Liver (tissue), 9 donors: Measurements from ENCODE around the gene MAN2A2. TPM values are rescaled to one million over a fixed set of nuclear protein-coding genes. Genes with fewer than 3 reads are reported as not detected.

Experiments
- DNase-seq: peaks from one replicate; pipeline ENCODE4 v3.0.0-alpha.2; 2017; ENCODE audit warnings: low spot score
- H3K27ac ChIP-seq, 2 donors: one replicate each; pipeline ENCODE4 v1.7.0; 2013; ENCODE audit warnings: inconsistent platforms in 2 of 2, low read length in 2 of 2, control low read depth in 1 of 2, low read depth in 1 of 2, mild to moderate bottlenecking in 1 of 2
- H3K27me3 ChIP-seq, 4 donors: one replicate each; pipeline versions ENCODE4 v1.6.1 to v1.7.0; 2013; ENCODE audit warnings: low read length in 3 of 4, inconsistent platforms in 1 of 4, mild to moderate bottlenecking in 1 of 4, moderate library complexity in 1 of 4; ENCODE audit not compliant: control insufficient read depth in 4 of 4, insufficient read depth in 4 of 4
- H3K36me3 ChIP-seq, 4 donors: one replicate each; pipeline versions ENCODE4 v1.6.1 to v1.7.0; 2013; ENCODE audit warnings: low read length in 3 of 4, mild to moderate bottlenecking in 3 of 4, low read depth in 1 of 4, moderate library complexity in 1 of 4; ENCODE audit not compliant: control insufficient read depth in 4 of 4, insufficient read depth in 3 of 4
- H3K4me1 ChIP-seq, 4 donors: one replicate each; pipeline versions ENCODE4 v1.6.1 to v1.7.0; 2013; ENCODE audit warnings: low read length in 3 of 4, mild to moderate bottlenecking in 3 of 4, moderate library complexity in 1 of 4; ENCODE audit not compliant: control insufficient read depth in 4 of 4, insufficient read depth in 4 of 4
- H3K4me3 ChIP-seq, 3 donors: one replicate each; pipeline versions ENCODE4 v1.6.1 to v1.7.0; 2013; ENCODE audit warnings: low read length in 3 of 3, control low read depth in 1 of 3, low read depth in 1 of 3, mild to moderate bottlenecking in 1 of 3
- H3K9ac ChIP-seq, 2 donors: one replicate each; pipeline ENCODE4 v1.7.0; 2013; ENCODE audit warnings: low read length in 2 of 2, mild to moderate bottlenecking in 2 of 2, moderate library complexity in 2 of 2, control low read depth in 1 of 2, low read depth in 1 of 2
- H3K9me3 ChIP-seq, 4 donors: one replicate each; pipeline versions ENCODE4 v1.6.1 to v1.7.0; 2013; ENCODE audit warnings: low read length in 3 of 4; ENCODE audit not compliant: control insufficient read depth in 4 of 4
- EGR1 ChIP-seq, 2 donors: IDR thresholded peaks; 2 replicates each; pipeline ENCODE4 v1.6.1; 2016 to 2018; ENCODE audit warnings: antibody characterized with exemption in 2 of 2, low read depth in 2 of 2
- FOXA1 ChIP-seq: IDR thresholded peaks from 2 replicates; pipeline ENCODE4 v1.6.1; 2016; ENCODE audit warnings: antibody characterized with exemption
- FOXA2 ChIP-seq: IDR thresholded peaks from 2 replicates; pipeline ENCODE4 v1.6.1; 2016; ENCODE audit warnings: antibody characterized with exemption
- GABPA ChIP-seq, 2 donors: IDR thresholded peaks in 1 of 2; conservative IDR thresholded peaks in 1 of 2; 2 replicates each; pipeline ENCODE4 v1.6.1; 2016; ENCODE audit warnings: antibody characterized with exemption in 2 of 2, mild to moderate bottlenecking in 1 of 2, moderate library complexity in 1 of 2
- HNF4A ChIP-seq, 2 donors: conservative IDR thresholded peaks; 2 replicates each; pipeline ENCODE4 v1.6.1; 2016; ENCODE audit warnings: antibody characterized with exemption in 2 of 2, mild to moderate bottlenecking in 2 of 2
- HNF4G ChIP-seq: IDR thresholded peaks from 2 replicates; pipeline ENCODE4 v1.6.1; 2016; ENCODE audit warnings: antibody characterized with exemption
- JUND ChIP-seq, 2 donors: IDR thresholded peaks; 2 replicates each; pipeline ENCODE4 v1.6.1; 2016; ENCODE audit warnings: antibody characterized with exemption in 2 of 2
- NR2F2 ChIP-seq: IDR thresholded peaks from 2 replicates; pipeline ENCODE4 v1.6.1; 2016; ENCODE audit warnings: antibody characterized with exemption
- RAD21 ChIP-seq, 2 donors: IDR thresholded peaks; 2 replicates each; pipeline ENCODE4 v1.6.1; 2016; ENCODE audit warnings: antibody characterized with exemption in 2 of 2, mild to moderate bottlenecking in 2 of 2
- RXRA ChIP-seq, 2 donors: IDR thresholded peaks; 2 replicates each; pipeline ENCODE4 v1.6.1; 2017 to 2018; ENCODE audit warnings: antibody characterized with exemption in 2 of 2, mild to moderate bottlenecking in 1 of 2
- SP1 ChIP-seq: IDR thresholded peaks from 2 replicates; pipeline ENCODE4 v1.6.1; 2018; ENCODE audit warnings: antibody characterized with exemption, mild to moderate bottlenecking
- TAF1 ChIP-seq: conservative IDR thresholded peaks from 2 replicates; pipeline ENCODE4 v1.6.1; 2016; ENCODE audit warnings: antibody characterized with exemption, mild to moderate bottlenecking
- YY1 ChIP-seq: IDR thresholded peaks from 2 replicates; pipeline ENCODE4 v1.6.1; 2016; ENCODE audit warnings: antibody characterized with exemption, mild to moderate bottlenecking
- ZBTB33 ChIP-seq: IDR thresholded peaks from 2 replicates; pipeline ENCODE4 v1.6.1; 2016; ENCODE audit warnings: antibody characterized with exemption
- WGBS: extraction: QIAGEN DNeasy Blood & Tissue Kit; methylation state at CpG from one replicate; pipeline ENCODE4 v1.1.7; 2013; 5-methylcytosine and 5-hydroxymethylcytosine counted together
- polyA plus RNA-seq, 2 donors: library from polyadenylated mRNA; stranded (reverse) in 1 of 2; unstranded in 1 of 2; fragments of 200-250 nt in 1 of 2; fragments of >200 nt in 1 of 2; fragmentation: Nextera tagmentation in 1 of 2; extraction: Ambion mirVana in 1 of 2; gene quantifications; one replicate each; pipeline versions ENCODE4 v1.2.1 to v1.2.3, GENCODE V29; 2013 to 2015
- total RNA-seq, 2 donors: library from RNA; depleted of rRNA; stranded (reverse); fragments of >200 nt; gene quantifications; one replicate each; pipeline ENCODE4 v1.2.3, GENCODE V29; 2014
- TF ChIP-seq, protein P1 (sequence below): IDR thresholded peaks from 2 replicates; pipeline ENCODE4 v1.6.1; 2016; ENCODE audit warnings: antibody characterized with exemption
- TF ChIP-seq, protein P2 (sequence below): fragments of 150-350 bp; IDR thresholded peaks from 2 replicates; pipeline ENCODE4 v1.5.1; 2017; ENCODE audit warnings: improper control_type of control experiment, low read depth, low read length; ENCODE audit not compliant: missing input control
- TF ChIP-seq, protein P3 (sequence below): IDR thresholded peaks from 2 replicates; pipeline ENCODE4 v1.6.1; 2016; ENCODE audit warnings: antibody characterized with exemption, mild to moderate bottlenecking
- TF ChIP-seq, protein P4 (sequence below): IDR thresholded peaks from 2 replicates; pipeline ENCODE4 v1.6.1; 2016; ENCODE audit warnings: antibody characterized with exemption
- donor health status: healthy.
- donor health status: healthy.
- donor health status: healthy.
- donor health status: healthy.
- donor health status: healthy.

Gene MAN2A2
- total and polyA plus RNA-seq, 4 donors, result 17.3 to 111 (median 50.9) TPM

DNA sequence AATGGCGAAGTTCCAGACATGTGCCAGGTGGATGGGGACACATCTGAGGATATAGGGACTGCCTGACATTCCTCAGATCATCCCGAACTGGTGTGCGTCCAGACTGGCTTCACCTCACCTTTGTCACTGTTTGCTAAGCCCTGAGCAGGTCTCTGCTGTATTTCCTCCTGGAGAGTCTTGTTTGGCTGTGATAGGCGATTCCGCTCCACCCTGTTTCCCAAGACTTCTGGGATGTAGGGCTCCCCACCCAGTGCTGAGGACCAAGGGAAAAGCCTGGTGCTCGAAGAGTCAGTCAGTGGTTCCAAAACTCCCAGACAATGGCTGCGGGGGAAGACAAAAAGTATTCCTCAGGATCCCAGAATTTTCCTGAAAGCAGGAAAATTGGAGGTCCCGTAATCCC, 45.8 kb upstream of the MAN2A2 start (continued):
- TF ChIP-seq FOXA1 (no peak), EGR1 (IDR thresholded peaks at IDR 0.05; ENCODE audit: low read depth in 2 of 2) (no peak)
- TF ChIP-seq, protein P1, sequence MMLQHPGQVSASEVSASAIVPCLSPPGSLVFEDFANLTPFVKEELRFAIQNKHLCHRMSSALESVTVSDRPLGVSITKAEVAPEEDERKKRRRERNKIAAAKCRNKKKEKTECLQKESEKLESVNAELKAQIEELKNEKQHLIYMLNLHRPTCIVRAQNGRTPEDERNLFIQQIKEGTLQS, result no peak

DNA sequence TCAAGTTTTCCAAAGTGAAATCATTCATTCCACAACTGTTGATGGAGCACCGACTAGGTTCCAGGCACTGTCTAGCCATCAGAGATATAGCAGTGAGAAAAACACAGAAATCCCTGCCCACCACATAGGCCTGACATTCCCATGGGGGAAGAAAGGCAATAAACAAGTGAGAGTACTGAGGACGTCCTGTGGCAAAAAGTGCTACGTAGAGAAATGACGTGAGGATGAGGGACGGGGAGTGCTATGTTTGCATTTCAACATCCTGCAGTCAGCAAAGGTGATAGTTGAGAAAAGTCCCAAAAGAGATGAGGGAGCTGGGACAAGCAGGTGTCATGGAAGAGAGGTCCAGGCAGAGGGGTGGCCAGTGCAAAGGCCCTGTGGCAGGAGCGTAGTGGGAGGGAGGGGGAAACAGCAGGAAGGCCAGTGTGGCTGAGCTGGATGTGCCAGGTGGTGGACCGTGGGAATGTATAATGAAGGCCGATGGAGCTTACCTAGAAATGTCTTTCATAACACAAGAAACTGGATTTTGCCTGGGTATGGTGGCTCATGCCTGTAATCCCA, 45.1 kb upstream of the MAN2A2 start:
- TF ChIP-seq, protein P2, sequence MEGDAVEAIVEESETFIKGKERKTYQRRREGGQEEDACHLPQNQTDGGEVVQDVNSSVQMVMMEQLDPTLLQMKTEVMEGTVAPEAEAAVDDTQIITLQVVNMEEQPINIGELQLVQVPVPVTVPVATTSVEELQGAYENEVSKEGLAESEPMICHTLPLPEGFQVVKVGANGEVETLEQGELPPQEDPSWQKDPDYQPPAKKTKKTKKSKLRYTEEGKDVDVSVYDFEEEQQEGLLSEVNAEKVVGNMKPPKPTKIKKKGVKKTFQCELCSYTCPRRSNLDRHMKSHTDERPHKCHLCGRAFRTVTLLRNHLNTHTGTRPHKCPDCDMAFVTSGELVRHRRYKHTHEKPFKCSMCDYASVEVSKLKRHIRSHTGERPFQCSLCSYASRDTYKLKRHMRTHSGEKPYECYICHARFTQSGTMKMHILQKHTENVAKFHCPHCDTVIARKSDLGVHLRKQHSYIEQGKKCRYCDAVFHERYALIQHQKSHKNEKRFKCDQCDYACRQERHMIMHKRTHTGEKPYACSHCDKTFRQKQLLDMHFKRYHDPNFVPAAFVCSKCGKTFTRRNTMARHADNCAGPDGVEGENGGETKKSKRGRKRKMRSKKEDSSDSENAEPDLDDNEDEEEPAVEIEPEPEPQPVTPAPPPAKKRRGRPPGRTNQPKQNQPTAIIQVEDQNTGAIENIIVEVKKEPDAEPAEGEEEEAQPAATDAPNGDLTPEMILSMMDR, result no peak
- TF ChIP-seq TAF1, result no peak
- TF ChIP-seq EGR1 (IDR thresholded peaks at IDR 0.05; ENCODE audit: low read depth in 2 of 2), result no peak
- TF ChIP-seq RAD21 (IDR thresholded peaks at IDR 0.05), result peak; percentile 10 to 57
- no peak for TF ChIP-seq JUND (IDR thresholded peaks at IDR 0.05)
- peak; percentile 25 for TF ChIP-seq FOXA2
- TF ChIP-seq YY1, result peak; percentile 25
- no peak for TF ChIP-seq ZBTB33
- no peak for TF ChIP-seq NR2F2
- TF ChIP-seq, protein P1, result no peak
- TF ChIP-seq HNF4G, result no peak
- peak; percentile 45 for TF ChIP-seq SP1
- peak; percentile 37 to 61 for TF ChIP-seq RXRA (IDR thresholded peaks at IDR 0.05)
- TF ChIP-seq, protein P3, sequence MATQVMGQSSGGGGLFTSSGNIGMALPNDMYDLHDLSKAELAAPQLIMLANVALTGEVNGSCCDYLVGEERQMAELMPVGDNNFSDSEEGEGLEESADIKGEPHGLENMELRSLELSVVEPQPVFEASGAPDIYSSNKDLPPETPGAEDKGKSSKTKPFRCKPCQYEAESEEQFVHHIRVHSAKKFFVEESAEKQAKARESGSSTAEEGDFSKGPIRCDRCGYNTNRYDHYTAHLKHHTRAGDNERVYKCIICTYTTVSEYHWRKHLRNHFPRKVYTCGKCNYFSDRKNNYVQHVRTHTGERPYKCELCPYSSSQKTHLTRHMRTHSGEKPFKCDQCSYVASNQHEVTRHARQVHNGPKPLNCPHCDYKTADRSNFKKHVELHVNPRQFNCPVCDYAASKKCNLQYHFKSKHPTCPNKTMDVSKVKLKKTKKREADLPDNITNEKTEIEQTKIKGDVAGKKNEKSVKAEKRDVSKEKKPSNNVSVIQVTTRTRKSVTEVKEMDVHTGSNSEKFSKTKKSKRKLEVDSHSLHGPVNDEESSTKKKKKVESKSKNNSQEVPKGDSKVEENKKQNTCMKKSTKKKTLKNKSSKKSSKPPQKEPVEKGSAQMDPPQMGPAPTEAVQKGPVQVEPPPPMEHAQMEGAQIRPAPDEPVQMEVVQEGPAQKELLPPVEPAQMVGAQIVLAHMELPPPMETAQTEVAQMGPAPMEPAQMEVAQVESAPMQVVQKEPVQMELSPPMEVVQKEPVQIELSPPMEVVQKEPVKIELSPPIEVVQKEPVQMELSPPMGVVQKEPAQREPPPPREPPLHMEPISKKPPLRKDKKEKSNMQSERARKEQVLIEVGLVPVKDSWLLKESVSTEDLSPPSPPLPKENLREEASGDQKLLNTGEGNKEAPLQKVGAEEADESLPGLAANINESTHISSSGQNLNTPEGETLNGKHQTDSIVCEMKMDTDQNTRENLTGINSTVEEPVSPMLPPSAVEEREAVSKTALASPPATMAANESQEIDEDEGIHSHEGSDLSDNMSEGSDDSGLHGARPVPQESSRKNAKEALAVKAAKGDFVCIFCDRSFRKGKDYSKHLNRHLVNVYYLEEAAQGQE, result peak; percentile 55
- no peak for TF ChIP-seq GABPA (IDR thresholded peaks at IDR 0.05 in 1 of 2, conservative IDR thresholded peaks at IDR 0.05 in 1 of 2)
- no peak for TF ChIP-seq FOXA1
- peak in 1 of 2 donors; percentile 38 for TF ChIP-seq HNF4A (conservative IDR thresholded peaks at IDR 0.05)
- TF ChIP-seq, protein P4, sequence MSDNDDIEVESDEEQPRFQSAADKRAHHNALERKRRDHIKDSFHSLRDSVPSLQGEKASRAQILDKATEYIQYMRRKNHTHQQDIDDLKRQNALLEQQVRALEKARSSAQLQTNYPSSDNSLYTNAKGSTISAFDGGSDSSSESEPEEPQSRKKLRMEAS, result no peak
- H3K36me3 ChIP-seq, result no peaks in the 10 kb centered on the region
- peak overlapping the region; percentile 39 to 69 for H3K27ac ChIP-seq
- H3K9me3 ChIP-seq, result no peaks in the 10 kb centered on the region
- no peak for DNase-seq
- no peak overlapping the region for H3K9ac ChIP-seq
- H3K4me1 ChIP-seq, result peaks cover 13 to 46% (median 38%) of the 10 kb centered on the region in 4 donors
- 64% methylated on average over 8 of the region's 8 CpGs for WGBS
- H3K4me3 ChIP-seq, result no peak overlapping the region
- no peaks in the 10 kb centered on the region for H3K27me3 ChIP-seq
